H54 (cell line): ENCODE data around the gene HLA-DMA.

ENCODE experiments used
- DNase-seq: peaks from one replicate; pipeline ENCODE4 v3.0.0; 2011; ENCODE audit warnings: low spot score, mixed read lengths; ENCODE audit not compliant: insufficient read length
- FAIRE-seq: peaks from 3 replicates; lab custom pipeline; 2011; peaks lifted over from hg19 to GRCh38; lab: Jason Lieb, UNC
- POLR2A ChIP-seq: IDR thresholded peaks from 2 replicates; pipeline ENCODE4 v1.6.1; 2011; ENCODE audit warnings: low read depth, mild to moderate bottlenecking, low read length

Gene HLA-DMA

DNA sequence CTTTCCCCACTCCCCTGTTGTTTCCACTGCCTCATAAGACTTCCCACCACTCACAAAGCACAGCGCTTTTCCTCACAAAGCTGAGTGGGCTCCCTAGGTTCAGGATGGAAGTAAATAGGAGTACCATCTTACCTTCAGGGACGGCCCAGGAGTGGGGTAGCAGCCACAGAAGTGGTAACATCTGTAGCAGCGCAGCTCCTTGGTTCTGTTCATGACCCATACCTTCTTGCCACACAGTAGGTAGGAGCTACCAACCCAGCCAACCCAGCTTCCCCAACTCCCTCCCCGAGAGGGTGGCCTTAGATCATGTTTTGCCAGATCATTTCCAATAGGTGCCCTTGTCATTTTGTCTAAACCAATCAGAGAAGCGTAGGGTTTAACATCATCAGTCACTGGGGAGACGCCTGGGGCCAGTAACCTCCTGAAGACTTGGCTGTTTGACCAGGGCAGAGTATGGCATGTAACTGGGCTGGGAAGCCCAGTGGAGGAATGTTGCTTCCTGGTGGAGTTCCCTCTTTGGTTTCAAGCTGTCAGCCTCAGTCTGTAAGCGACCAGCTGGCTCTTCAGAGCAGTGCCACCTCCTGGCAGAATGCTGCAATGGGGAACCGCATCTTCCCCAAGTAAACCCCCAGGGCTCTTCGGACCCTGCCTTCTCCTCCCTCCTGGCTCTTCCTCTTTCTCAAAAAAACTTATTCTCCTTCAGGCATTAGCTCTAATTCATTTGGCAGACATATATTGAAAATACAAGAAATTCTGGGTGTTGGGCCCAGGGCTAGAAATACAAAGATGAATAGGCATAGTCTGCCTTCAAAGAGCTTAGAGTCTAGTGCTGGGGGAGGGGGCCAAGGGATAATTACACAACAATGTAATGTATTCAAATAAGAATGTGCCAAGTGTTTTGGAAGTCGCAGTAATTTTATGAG lies at the start of gene HLA-DMA:
TSS of gene HLA-DMA (minus strand) at position 281 of the 923 bp plus-strand sequence. CDS start at position 220, 61 bp downstream.
- TF ChIP-seq POLR2A, result no peak
- FAIRE-seq (peak; percentile 95), DNase-seq (peak; percentile 71)

DNA sequence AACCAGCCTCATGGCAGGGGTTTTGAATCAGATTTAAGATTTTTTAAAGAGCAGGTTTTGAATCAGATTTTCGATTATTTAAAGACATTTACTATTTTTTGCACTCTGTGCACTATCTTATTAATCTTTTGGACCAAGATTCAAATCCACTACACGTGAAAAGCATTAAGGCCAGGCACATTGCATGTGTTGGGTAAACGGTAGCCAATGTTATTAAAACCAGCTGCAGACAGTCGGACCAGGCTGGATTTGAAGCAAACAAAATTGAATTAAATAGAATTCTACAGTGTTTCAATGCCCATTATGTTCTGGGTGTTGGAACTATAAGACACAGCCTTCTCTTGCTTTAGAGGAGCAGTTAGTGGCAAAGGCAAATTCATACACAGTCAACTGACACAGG lies 48.8 kb upstream of the HLA-DMA start:
- no peak for DNase-seq
- no peak for TF ChIP-seq POLR2A
- FAIRE-seq, result no peak

DNA sequence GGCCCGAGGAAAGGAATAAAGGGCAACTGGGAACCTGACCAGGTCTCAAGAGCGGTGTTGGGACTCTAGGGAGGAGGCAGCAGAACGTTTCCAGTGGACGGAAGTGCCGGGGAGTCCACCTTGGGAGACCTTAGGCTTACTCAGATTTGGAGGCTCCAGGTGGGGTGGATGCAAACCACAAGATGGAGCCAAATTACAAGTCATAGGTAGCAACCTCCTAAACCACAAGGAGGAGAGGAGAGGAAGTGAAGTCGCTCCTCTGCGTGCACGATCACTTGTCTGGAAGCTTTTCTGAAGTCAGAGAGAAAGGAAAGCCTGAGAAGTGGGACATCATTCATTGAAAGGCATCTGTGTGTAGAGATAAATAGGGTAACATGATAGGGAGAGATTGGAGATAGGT lies 47.2 kb upstream of the HLA-DMA start:
- DNase-seq (no peak), FAIRE-seq (no peak)
- no peak for TF ChIP-seq POLR2A

DNA sequence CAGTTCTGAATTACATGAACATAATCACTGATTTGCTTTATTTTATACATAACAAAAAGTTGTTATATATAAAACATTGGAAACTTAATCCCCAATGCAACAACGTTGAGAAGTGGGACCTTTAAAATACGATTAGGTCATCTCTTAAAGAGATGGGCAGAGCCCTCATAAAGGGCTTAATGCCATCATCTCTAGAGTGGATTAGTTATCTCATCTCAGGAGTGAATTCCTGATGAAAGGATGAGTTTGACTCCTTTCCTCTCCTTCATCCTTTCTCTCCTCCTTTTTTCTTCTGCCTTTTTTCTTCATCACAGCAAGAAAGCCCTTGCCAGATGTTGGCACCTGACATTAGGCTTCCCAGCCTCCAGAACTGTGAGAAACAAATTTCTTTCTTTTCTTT lies 42.6 kb upstream of the HLA-DMA start:
- no peak for DNase-seq
- no peak for TF ChIP-seq POLR2A
- FAIRE-seq, result no peak

DNA sequence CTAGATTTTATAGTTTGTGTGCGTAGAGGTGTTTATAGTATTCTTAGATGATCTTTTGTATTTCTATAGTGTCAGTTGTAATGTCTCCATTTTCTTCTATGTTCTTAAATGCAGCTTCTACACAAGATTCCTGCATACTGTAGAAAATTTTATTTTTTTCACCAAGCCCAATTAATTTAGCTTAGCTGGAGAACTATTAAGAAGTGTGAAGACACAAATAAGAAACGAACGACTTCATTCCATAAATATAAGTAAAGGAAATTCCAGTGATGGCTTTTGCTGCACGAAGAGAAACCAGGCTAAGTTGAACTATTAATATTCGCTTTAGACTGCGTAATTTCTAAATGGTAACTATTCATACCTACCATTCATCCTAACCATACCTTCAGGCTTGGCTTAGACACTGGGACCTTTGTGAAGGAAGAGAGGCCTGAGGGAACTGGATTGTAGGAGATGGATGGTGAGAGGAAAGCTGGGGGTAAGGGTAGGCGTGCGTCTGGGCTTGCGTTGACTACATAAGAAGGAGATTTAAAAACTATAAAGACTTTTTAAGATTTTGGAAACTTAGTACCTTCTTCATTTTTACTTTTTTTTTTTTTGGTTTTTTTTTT lies 40.6 kb upstream of the HLA-DMA start:
- no peak for DNase-seq
- no peak for TF ChIP-seq POLR2A
- FAIRE-seq, result no peak

DNA sequence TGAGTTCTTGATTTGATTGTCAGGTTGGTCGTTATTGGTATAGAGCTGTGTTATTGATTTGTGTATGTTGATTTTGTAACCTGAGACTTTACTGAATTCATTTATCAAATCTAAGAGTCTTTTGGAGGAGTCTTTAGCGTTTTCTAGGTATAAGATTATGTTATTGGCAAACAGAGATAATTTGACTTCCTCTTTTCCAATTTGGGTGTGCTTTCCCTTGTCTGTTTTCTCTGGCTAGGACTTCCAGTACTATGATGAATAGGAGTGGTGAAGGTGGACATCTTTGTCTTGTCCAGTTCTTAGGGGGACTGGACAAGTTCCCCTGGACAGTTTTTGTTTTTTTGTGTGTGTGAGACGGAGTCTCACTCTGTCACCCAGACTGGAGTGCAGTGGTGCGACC lies 39.1 kb upstream of the HLA-DMA start:
- DNase-seq (no peak), FAIRE-seq (no peak)
- no peak for TF ChIP-seq POLR2A

DNA sequence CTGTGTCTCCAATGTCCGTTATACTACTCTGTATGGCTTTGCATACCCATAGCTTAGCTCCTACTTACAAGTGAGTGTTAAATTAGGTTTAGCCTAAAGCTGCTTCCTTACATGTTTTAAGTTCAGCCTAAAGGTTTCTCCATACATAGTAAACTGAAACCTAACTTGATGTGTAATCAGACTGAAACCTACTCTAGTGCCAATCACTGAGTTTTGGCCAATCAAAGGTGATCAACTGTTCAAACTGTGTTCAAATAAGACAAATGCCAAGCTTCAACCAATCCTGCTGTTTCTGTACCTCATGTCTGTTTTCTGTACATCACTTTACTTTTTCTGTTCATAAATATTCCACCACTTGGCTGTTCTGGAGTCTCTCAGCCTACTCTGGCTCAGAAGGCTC lies 36.5 kb upstream of the HLA-DMA start:
- DNase-seq (no peak), FAIRE-seq (no peak)
- TF ChIP-seq POLR2A, result no peak

DNA sequence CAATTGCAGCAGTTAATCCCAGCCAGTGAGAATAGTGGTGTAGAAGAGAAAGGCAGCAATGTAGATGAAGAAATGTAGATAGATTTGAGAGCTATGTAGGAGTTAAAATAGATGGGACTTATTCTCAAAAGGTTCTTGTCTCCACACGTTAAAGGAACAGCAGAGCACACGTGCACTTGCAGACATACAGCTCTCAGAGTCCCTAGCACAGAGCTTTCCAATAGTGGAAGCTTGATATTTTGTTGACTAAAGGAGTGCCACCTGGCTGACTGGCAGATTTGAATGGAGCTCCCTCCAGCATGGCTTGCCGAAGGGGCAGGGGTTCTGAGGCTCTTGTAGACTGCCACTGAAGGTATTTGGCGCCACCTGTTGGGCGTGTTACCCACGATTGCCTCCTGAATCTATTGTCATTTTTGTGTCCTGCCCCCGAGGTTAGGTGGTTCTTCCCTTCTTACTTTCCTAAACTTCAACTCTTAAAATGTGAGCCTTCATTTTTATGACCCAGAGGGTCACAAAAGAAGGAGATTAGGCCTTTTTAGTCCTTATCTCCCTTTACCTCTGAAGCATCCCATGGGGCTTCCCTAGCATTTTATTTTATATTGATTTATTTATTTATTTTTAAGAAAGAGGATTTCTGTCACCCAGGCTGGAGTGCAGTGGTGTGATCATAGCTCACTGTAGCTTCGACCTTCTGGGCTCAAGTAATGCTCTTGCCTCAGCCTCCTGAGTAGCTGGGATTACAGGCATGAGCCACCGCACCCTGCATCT lies 31.9 kb upstream of the HLA-DMA start:
- DNase-seq, result peak; percentile 50
- peak; percentile 76 for FAIRE-seq
- no peak for TF ChIP-seq POLR2A

DNA sequence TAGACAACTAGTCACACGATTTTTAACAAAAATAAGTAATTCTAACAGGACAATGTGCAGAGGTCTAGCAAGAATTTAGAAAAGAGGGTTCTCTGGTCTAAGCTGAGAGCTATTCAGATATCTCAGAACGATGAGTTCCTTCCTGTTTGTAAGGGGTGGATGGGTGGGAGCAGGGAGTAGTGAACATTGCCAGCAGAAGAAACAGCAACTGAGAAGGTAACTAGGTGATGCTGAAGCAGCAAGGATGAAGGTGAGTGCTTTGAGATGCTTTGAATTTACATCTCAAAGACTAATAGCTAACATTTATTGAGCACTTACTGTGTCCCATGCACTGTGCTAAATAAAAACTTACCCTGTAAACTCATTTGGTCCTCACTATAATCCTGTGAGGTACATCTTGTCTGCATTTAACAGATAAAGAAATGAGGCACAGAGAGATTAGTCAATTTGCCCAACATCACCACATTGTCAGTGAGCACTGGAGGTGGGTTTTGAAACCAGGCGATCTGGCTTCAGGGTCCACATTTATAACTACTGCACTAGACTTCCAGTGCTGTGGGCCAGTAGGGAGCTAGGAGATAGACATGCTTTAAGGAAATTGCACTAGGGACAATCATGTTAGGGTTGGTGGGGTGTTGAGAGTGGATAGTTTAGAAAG lies 31.2 kb upstream of the HLA-DMA start:
- DNase-seq, result no peak
- no peak for TF ChIP-seq POLR2A
- no peak for FAIRE-seq

DNA sequence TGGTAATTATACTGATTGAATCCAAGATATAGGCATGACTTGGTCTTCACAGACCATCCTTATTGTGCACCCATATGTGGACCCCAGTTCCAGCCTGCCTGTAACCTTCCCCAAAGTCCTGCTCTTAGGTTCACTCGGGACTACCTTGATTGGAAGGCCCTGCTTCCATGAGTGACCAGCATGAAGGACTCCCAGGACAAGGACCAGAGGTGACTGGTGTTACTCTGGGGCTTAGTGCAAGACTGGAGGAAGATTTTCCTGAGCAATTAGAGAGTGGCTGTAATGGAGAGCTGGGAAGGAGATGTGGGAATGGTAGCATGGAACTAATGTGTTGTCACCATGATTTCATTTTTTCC lies 30.6 kb upstream of the HLA-DMA start:
- TF ChIP-seq POLR2A, result no peak
- FAIRE-seq (no peak), DNase-seq (no peak)

DNA sequence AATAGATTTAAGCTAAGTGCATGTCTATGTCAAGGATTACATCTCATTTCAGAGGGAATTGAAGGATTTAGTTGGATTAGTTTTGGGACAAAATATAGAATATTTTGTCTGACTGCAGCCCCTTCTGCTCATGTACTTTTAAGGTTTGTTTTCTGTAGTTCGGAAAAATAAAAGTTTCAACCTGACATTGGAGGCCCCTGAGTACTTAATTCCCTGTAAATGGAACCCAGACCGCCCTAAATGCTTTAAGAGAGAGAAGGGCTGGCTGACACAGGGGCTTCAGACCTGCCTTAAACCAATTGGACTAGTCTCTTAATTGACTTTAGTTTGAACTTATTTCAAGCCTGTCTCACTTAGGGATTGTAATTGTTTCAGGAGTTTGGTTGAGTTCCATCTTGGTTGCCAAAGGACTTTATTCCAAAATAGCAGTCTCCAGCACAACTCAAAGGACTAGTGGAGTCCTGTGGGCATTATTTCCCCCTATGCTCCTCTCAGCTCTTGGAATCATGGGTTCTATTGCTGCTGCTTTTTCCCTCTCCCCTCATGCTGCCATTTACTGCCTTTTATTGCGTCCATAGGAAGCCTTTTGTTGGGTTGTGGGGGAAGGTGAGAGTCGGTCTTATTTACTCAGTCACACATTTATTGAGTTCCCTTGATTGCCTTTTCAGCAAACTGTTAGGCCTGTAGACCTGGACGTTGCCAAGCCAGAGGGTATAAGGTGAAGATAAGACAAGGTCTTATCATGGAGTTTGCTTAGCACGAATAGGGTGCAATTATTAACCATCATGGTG lies 30.0 kb upstream of the HLA-DMA start:
- no peak for DNase-seq
- FAIRE-seq, result no peak

DNA sequence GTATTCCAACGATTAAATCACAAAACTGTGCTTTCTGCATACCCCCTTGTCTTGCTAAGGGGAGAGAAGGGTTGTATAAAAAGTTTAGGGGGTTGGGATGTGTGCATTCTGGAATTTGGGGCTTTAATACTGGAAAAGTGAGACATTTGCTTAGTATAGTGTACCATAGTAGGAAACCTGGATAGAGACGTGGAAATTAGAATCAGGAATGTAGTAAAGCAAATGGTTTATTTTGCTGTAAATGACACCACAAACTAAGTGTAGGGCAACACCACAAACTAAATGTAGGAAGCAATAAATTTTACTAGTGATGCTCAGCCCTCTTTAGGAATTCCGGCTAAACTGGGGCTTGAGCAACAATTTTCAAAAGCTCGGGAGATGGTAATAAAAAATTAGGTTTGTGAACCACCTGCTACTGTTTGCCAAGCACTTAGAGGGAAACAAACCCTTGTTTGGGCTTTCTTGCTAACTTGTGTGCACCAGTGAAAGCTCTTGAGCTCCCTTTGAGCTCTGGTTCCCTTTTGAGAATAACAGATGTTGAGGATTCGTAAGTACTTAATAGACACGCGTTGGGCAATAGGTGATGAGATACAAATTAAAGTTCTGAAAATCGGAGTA lies 29.3 kb upstream of the HLA-DMA start:
- FAIRE-seq (no peak), DNase-seq (no peak)

More for the DNA sequence above, 30.0 kb upstream of the HLA-DMA start:
- TF ChIP-seq POLR2A, result no peak

More for the DNA sequence above, 29.3 kb upstream of the HLA-DMA start:
- TF ChIP-seq POLR2A, result no peak
